Stimulated activated naive CD8-positive, alpha-beta T cell treated with anti-CD3 and anti-CD28 coated beads, Interleukin-15, amount 100 ng/mL, for 72 hours (primary cell): ENCODE measurements around the gene WDR27.

Source experiments
- ATAC-seq: fragments of 150-1000 bp; cut with Tn5 transposase; 2 replicates; pipeline ENCODE4 v1.10.0; 2021; ENCODE audit warnings: mild to moderate bottlenecking, moderate library complexity
- DNase-seq, 2 donors: peaks; one replicate each; pipeline ENCODE4 v3.0.0; 2021 to 2022
- H3K27ac Mint-ChIP-seq, 2 donors: one replicate each; pipeline ENCODE4 v1.8.0; 2022; ENCODE audit warnings: mild to moderate bottlenecking in 2 of 2, mixed read lengths in 2 of 2, moderate library complexity in 2 of 2
- H3K27me3 Mint-ChIP-seq: one replicate; pipeline ENCODE4 v1.8.0; 2022; ENCODE audit warnings: mixed read lengths
- H3K4me1 Mint-ChIP-seq: one replicate; pipeline ENCODE4 v1.8.0; 2022; ENCODE audit warnings: mild to moderate bottlenecking, mixed read lengths
- H3K4me3 Mint-ChIP-seq, 2 donors: one replicate each; pipeline ENCODE4 v1.8.0; 2022; ENCODE audit warnings: mild to moderate bottlenecking in 2 of 2, mixed read lengths in 2 of 2, moderate library complexity in 1 of 2
- H3K9me3 Mint-ChIP-seq, 2 donors: one replicate each; pipeline ENCODE4 v1.8.0; 2022; ENCODE audit warnings: mixed read lengths in 2 of 2

Gene WDR27

DNA sequence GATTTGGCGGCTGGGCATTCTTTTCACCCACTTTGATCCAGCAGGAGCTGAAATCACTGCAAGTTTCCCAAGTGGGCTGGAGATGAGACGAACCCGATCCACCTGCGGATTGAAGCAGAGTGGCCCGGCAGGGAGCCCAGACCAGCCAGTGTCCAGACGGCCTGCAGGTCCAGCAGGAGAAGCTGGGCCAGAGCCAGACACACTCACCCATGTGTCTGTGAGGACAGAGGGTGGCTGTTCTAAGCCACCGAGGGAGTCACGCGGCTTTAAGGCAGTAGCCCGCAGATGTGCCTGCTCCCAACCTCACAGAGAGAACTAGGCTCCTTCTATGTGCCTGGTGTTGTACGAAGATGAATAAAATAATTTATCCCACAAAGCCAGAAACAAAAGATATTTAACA, 200.7 kb downstream of the WDR27 start:
- Mint-ChIP-seq H3K27me3 (no peaks in the 10 kb centered on the region), H3K27ac (no peak overlapping the region), H3K9me3 (no peaks in the 10 kb centered on the region), H3K4me3 (no peak overlapping the region), H3K4me1 (no peaks in the 10 kb centered on the region)
- no peak for ATAC-seq
- DNase-seq = no peak

DNA sequence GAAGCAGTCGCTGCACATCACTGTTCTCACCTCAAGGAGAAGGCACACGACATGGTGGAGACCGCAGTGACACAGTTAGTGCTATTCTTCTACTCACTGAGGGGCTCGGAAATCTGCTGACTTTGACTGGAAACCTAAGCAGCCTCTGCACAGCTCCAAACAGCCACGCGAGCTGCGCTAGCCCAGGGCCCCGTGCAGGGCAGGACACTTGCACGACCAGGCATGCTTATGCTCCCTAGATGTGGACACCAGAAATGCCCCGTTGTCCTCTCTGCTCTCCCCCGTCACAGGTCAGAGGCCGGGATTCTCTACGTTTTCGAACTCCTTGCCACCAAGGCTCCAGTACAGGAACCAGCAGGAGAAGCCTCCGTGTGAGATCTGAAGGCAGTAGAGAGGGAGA, 201.1 kb downstream of the WDR27 start:
- DNase-seq = no peak
- Mint-ChIP-seq H3K4me3 (no peak overlapping the region), H3K27me3 (no peaks in the 10 kb centered on the region), H3K9me3 (no peaks in the 10 kb centered on the region), H3K4me1 (no peaks in the 10 kb centered on the region), H3K27ac (no peak overlapping the region)
- ATAC-seq = no peak

DNA sequence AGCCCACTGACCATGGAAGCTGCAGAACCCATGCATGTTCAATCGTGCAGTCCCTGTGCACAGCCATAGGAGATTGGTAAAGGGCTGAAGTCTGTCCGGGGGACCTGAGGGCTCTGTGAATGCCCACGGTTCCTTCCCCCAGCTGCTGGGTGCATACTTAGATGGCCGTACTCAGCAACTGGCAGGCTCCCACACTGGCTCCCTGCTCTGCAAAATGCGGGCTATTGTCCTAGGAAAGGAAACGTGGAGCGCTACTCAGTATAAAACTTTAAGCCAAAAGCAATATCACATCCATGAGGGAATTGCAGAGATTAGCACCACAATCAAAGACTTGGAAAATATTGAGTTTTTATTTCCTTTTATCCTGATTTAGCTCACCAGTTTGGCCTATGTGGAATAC, 202.0 kb downstream of the WDR27 start:
- ATAC-seq = no peak
- H3K27ac Mint-ChIP-seq = no peak overlapping the region
- H3K4me3 Mint-ChIP-seq = no peak overlapping the region
- H3K27me3 Mint-ChIP-seq = no peaks in the 10 kb centered on the region
- no peak for DNase-seq
- H3K9me3 Mint-ChIP-seq = no peaks in the 10 kb centered on the region
- no peaks in the 10 kb centered on the region for H3K4me1 Mint-ChIP-seq

DNA sequence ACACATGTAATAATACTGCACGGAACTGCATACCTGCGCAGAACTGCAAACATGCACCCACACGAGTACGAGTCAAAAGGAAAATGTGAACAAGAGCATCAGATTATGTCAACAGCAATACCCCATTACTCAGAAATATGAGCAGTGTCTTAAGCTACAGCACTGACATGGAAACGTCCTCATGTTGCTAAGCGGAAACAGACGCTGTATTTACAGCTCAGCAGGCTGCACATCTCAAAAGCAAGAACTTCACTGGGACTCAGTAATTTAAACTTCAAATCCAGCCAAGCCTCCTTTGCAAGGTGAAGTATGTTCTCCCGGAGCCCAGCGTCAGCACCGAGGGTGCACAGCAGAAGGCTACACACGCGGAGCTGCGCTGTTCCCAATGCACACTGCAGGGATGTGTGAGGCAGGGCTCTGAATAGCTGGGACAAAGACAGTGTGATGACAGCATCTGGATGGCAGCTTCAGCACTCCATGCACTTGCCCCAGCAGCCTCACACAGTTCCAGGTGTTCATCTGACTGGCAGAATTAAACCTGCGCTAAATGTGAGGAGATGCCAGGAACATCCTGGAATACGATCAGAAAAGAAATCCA, 202.8 kb downstream of the WDR27 start:
- ATAC-seq = no peak

DNA sequence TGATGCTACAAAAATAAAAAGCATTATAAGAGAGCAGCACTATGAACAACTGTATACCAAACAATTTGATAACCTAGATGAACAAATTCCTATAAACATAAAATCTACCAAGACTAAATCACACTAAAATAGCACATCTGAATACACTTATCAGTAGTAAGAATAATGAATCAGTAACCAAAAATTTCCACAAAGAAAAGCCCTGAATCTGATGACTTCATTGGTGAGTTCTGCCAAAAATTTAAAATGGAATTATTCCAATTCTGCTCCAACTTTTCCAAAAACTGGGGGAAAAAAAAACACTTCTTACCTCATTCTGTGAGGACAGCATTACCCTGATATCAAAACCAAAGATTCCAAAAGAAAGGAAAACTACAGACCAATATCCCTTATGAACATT, 206.2 kb downstream of the WDR27 start:
- ATAC-seq = no peak
- Mint-ChIP-seq H3K4me1 (no peaks in the 10 kb centered on the region), H3K27ac (no peak overlapping the region), H3K9me3 (no peaks in the 10 kb centered on the region), H3K4me3 (no peak overlapping the region), H3K27me3 (no peaks in the 10 kb centered on the region)
- DNase-seq = no peak

More for the DNA sequence above, 202.8 kb downstream of the WDR27 start:
- H3K27ac Mint-ChIP-seq = no peak overlapping the region
- no peaks in the 10 kb centered on the region for H3K9me3 Mint-ChIP-seq
- DNase-seq = no peak
- H3K27me3 Mint-ChIP-seq = no peaks in the 10 kb centered on the region
- no peaks in the 10 kb centered on the region for H3K4me1 Mint-ChIP-seq
- no peak overlapping the region for H3K4me3 Mint-ChIP-seq

DNA sequence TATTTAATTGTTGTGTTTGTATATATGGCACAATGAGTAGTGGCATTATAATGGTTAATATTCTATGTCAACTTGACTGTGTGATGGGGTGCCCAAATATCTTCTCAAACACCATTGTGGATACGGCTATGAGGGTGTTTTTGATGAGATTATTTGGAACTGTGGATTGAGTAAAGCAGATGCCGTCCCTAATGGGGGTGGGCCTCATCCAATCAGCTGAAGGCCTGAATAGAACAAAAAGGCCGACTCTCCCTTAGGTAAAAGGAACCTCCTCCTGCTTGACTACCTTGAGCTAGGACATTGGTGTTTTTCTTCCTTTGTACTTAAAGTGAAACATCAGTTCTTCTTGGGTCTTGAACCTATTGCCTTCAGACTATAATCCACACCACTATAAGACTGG, 207.8 kb downstream of the WDR27 start:
- no peaks in the 10 kb centered on the region for H3K4me1 Mint-ChIP-seq
- DNase-seq (no peak), ATAC-seq (no peak)
- no peaks in the 10 kb centered on the region for H3K27me3 Mint-ChIP-seq
- no peak overlapping the region for H3K4me3 Mint-ChIP-seq
- no peak overlapping the region for H3K27ac Mint-ChIP-seq
- no peaks in the 10 kb centered on the region for H3K9me3 Mint-ChIP-seq

DNA sequence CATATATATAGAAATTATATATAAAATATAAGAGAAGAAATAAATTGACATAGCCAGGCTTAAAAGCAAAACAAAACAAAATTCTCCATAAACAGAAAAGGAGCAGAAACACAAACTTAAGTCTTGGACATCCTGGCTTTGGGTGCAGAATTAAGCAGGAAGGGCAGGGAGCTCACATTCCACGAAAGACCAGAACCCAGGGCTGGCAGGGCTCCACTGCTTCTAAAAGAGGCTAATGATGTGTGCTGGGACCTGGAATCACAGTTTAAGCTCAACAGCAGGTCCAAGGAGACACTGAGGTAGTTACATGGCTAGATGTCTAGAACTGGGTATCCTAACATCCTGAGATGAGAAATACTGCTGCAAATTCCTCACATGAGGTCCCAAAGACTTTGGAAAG, 210.3 kb downstream of the WDR27 start:
- no peaks in the 10 kb centered on the region for H3K4me1 Mint-ChIP-seq
- H3K27ac Mint-ChIP-seq = no peak overlapping the region
- no peak for DNase-seq
- no peaks in the 10 kb centered on the region for H3K27me3 Mint-ChIP-seq
- no peak overlapping the region for H3K4me3 Mint-ChIP-seq
- no peak for ATAC-seq
- H3K9me3 Mint-ChIP-seq = no peaks in the 10 kb centered on the region

DNA sequence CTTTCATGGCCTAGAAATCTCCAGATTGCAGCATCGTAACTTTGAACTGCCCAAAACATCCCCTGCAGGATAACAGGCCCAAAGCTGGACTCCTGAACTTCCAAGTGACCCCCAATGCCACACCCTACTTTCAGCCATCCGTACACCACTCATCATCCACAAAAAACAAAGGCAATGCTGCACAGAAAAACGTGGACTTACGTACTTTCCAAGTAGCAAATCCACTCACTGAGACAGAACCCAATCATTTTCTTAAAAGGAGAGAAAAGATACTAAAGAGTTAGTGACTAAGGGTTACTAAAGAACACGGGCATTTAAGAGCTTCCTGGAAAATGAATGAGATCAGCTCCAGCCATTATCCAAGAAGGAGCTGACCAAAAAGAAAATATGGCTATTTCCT, 211.0 kb downstream of the WDR27 start:
- Mint-ChIP-seq H3K27me3 (no peaks in the 10 kb centered on the region), H3K9me3 (peaks cover 0 to under 1% of the 10 kb centered on the region in 2 donors), H3K27ac (no peak overlapping the region), H3K4me3 (no peak overlapping the region), H3K4me1 (no peaks in the 10 kb centered on the region)
- no peak for DNase-seq
- no peak for ATAC-seq

DNA sequence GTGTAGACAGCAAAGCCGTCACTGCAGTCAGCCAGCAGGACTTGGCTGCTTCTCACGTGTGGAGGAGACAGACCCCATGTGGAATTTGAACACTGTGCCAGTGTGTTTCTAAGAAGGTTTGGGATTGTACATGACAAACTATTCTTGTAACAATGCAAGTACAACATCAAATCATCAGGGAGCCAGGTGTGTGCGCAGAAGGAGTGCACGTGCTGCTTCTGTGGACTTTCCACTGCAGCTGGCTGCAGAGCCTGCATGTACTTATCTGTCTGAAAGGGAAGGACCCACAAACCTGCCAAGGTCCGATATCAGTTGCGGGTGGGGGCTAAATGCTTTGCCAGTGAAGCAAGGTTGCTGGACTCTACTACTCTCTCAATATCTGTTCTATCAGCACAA, 211.6 kb downstream of the WDR27 start:
- Mint-ChIP-seq H3K27ac (no peak overlapping the region), H3K4me3 (no peak overlapping the region)

DNA sequence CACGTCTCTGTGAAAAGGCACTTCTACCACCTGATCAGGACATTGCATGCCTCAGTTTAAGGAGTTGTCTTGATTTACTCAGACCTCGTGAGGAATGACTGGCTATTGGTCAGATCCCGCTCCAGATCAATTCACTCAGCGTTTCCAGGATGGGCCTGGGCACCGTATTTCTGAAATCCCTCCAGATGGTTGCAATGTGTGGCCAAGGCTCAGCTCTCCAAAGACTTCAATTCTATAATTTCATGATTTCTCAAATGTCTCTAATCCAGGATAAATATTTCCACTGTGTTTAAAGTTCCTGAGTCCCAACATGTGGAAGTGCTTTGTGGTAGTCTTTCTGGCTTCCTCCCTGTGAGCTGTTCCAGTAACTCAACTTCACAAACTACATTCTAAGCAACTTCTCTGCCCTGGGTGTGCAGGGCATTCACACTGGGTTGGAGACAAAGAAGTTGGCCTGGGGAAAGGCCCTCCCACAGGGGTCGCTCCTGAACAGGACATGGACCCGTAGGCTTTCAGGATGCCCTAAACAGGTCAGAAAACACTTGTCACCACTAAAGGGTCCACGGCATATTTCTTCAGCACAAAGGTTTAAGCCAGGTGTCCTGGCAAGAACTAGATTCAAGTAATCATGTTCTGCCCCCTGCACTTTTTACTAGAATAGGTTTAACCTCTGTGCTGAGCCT, 212.1 kb downstream of the WDR27 start:
- ATAC-seq = no peak
- no peak overlapping the region for H3K27ac Mint-ChIP-seq
- no peak overlapping the region for H3K4me3 Mint-ChIP-seq
- H3K9me3 Mint-ChIP-seq = peaks cover 3 to 12% of the 10 kb centered on the region in 2 donors
- DNase-seq = no peak
- H3K27me3 Mint-ChIP-seq = no peaks in the 10 kb centered on the region
- no peaks in the 10 kb centered on the region for H3K4me1 Mint-ChIP-seq

More for the DNA sequence above, 211.6 kb downstream of the WDR27 start:
- no peaks in the 10 kb centered on the region for H3K4me1 Mint-ChIP-seq
- H3K27me3 Mint-ChIP-seq = no peaks in the 10 kb centered on the region
- DNase-seq = no peak
- ATAC-seq = no peak
- H3K9me3 Mint-ChIP-seq = peaks cover 0 to 7% of the 10 kb centered on the region in 2 donors

DNA sequence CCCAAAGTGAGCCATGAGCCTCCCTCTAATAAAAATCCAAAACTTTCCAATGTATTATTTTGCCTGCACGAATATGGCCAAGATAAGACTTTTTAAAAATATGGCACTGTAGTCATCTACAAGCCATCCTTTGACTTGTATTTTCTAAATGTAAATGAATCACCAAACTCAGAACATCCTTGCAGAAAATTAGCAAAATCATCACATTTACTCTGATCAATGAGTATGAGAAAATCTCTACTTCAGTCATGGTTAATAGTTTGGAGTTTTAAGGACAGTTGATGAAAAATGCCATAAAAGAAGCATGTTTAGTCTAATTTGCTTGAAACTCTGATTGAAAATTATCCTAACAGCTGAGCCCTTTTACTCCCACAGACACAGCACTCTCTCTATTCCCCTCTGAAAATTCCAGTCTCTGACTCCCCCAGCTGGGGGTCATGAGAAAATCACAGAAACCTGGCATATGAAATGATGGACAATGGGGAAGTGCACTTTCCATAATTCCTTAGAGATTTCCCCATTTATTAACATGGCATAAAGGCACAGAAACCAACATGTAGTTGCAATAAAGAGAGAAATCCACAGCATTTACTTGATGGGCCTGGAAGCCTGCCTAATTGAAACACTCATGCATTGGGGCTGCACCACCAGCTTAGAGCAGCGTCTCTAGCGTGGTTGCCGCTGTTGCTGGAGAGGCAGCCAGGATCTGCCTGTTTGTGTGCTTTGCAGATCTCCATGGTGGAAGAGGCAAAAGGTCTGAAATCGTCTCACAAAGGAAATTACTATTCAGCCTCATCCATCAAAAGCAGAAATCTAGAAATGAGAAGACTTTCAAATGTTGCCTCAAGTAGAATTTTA, 214.0 kb downstream of the WDR27 start:
- Mint-ChIP-seq H3K27ac (no peak overlapping the region), H3K27me3 (no peaks in the 10 kb centered on the region), H3K9me3 (peaks cover 22% of the 10 kb centered on the region in 2 donors), H3K4me3 (no peak overlapping the region), H3K4me1 (no peaks in the 10 kb centered on the region)
- DNase-seq (no peak), ATAC-seq (no peak)

DNA sequence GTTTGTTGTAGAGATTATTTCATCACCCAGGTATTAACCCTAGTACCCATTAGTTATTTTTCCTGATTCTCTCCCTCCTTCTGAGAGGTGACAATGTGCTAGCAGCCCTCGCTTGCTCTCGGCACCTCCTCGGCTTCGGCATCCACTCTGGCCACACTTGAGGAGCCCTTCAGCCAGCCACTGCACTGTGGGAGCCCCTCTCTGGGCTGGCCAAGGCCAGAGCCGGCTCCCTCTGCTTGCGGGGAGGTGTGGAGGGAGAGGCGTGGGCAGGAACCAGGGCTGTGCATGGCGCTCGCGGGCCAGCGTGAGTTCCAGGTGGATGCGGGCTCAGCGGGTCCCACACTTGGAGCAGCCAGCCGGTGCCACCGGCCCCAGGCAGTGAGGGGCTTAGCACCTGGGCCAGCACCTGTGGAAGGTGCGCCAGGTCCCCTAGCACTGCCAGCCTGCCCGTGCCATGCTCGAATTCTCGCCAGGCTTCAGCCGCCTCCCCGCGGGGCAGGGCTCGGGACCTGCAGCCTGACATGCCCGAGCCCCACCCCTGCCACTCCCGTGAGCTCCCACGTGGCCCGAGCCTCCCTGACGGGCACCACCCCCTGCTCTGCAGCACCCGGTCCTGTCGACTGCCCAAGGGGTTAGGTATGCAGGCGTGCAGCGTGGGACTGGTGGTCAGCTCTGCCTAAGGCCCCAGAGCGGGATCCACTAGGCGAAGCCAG, 221.9 kb downstream of the WDR27 start:
- Mint-ChIP-seq H3K4me1 (no peaks in the 10 kb centered on the region), H3K9me3 (peaks cover 40 to 42% of the 10 kb centered on the region in 2 donors), H3K4me3 (no peak overlapping the region), H3K27me3 (no peaks in the 10 kb centered on the region), H3K27ac (no peak overlapping the region)
- DNase-seq = no peak
- ATAC-seq = no peak

DNA sequence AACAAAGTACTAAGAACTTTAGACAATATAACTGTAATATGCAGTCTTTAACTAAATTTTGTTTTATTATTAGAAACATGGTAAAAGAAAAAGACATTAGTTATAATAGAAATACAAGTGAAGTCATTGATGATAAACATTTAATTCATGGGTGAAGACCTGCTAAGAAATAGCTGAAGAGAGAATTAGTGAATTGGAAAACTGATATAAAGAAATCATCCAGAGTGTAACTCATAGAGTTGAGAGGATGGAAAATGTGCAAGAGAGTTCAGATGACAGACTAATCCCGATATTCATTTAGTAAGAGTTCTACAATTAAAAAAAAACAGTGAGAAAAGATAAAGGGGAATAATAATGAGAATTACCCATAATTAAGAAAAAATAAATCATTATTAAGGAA, 227.5 kb downstream of the WDR27 start:
- H3K9me3 Mint-ChIP-seq = peaks cover 35% of the 10 kb centered on the region in 2 donors
- no peak overlapping the region for H3K4me3 Mint-ChIP-seq
- no peak overlapping the region for H3K27ac Mint-ChIP-seq
- no peaks in the 10 kb centered on the region for H3K4me1 Mint-ChIP-seq
- DNase-seq (no peak), ATAC-seq (no peak)
- H3K27me3 Mint-ChIP-seq = no peaks in the 10 kb centered on the region

DNA sequence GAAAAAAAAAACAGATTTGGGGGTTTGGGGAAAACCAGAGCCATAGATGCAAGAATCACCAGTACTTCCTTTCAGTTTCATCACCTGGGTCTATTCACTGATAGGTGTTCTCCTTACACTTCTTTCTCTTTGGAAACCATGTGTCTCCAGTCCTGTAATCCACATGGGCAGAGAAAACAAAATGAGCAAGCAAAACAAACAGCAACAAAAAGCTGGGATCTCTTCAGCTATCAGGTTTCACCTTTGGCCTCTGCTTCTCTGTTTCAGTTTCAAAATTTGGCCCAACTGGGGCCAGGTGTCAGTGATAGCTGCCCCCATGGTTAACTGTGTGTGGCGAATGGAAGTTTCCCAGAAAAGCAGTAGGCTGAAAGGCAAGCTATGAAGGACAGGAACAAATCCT, 228.2 kb downstream of the WDR27 start:
- H3K27me3 Mint-ChIP-seq = no peaks in the 10 kb centered on the region
- H3K4me1 Mint-ChIP-seq = no peaks in the 10 kb centered on the region
- ATAC-seq = no peak

DNA sequence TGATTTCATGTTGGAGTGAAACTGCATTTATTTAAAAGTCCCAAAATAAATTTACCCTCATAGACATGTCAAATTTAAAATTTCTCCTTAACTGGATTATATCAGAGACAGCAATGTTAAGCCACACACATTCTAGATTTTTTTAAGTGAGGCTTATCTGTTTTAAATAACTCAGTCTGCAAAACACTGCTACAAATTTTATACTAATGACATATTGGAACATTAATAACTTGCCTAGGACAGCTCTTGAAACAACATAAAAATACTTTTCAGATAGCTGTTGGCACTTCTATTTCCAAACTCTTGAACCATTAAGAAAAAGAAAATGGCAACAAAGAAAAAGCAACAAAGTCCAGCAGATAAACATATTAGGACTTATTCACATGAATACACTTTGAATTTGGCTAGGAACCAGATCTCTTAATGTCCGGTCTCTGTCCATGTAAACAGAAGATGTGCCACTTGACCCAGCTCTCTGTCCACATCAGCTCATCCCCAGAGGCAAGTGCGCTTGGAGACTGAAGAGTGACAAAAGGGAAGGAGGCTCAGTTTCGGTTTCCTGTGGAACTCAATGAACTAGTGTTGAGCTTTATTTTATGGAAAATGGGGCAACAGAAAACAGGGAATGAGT, 228.9 kb downstream of the WDR27 start:
- no peak for DNase-seq
- H3K27me3 Mint-ChIP-seq = no peaks in the 10 kb centered on the region
- no peak overlapping the region for H3K27ac Mint-ChIP-seq
- H3K4me1 Mint-ChIP-seq = no peaks in the 10 kb centered on the region
- H3K4me3 Mint-ChIP-seq = no peak overlapping the region
- ATAC-seq = no peak
- H3K9me3 Mint-ChIP-seq = peaks cover 42 to 48% of the 10 kb centered on the region in 2 donors

More for the DNA sequence above, 228.2 kb downstream of the WDR27 start:
- no peak for DNase-seq
- no peak overlapping the region for H3K4me3 Mint-ChIP-seq
- peaks cover 37 to 42% of the 10 kb centered on the region in 2 donors for H3K9me3 Mint-ChIP-seq
- H3K27ac Mint-ChIP-seq = peak overlapping the region in 1 of 2 donors; percentile 25
